GM23338 (cell line): ENCODE results near the gene ARID1B. TPM values are rescaled to one million over a fixed set of nuclear protein-coding genes. Genes with fewer than 3 reads are reported as not detected.

Experiments
- ATAC-seq: fragments of 200-7000 bp; cut with Tn5 transposase; 3 replicates; pipeline ENCODE4 v1.9.1; 2020
- DNase-seq: peaks from one replicate; pipeline ENCODE4 v3.0.0-alpha.2; 2015; ENCODE audit warnings: low spot score
- H2AFZ ChIP-seq: fragments of 200-600 bp; sonication (generic); 2 replicates; pipeline ENCODE4 v1.8.0; 2016; ENCODE audit warnings: antibody characterized with exemption, mild to moderate bottlenecking, moderate library complexity
- H3F3A ChIP-seq: fragments of 200-600 bp; sonication (generic); replicated peaks from 2 replicates; pipeline ENCODE4 v1.8.0; 2017; ENCODE audit warnings: antibody characterized with exemption, mixed run types, low read depth
- H3K27ac ChIP-seq: fragments of 200-600 bp; sonication (generic); 2 replicates; pipeline ENCODE4 v1.6.1; 2016; ENCODE audit warnings: low read depth
- H3K27me3 ChIP-seq: fragments of 200-600 bp; sonication (generic); 2 replicates; pipeline ENCODE4 v1.8.0; 2016; ENCODE audit warnings: mild to moderate bottlenecking, mixed run types, moderate library complexity; ENCODE audit not compliant: insufficient read depth
- H3K36me3 ChIP-seq: fragments of 200-600 bp; sonication (generic); 2 replicates; pipeline ENCODE4 v1.8.0; 2016; ENCODE audit warnings: mild to moderate bottlenecking; ENCODE audit not compliant: insufficient read depth
- H3K4me1 ChIP-seq: fragments of 200-600 bp; sonication (generic); 2 replicates; pipeline ENCODE4 v1.8.0; 2016; ENCODE audit warnings: mild to moderate bottlenecking, moderate library complexity; ENCODE audit not compliant: insufficient read depth
- H3K4me2 ChIP-seq: fragments of 200-600 bp; sonication (generic); 2 replicates; pipeline ENCODE4 v1.7.1; 2017; ENCODE audit warnings: mixed run types
- H3K4me3 ChIP-seq: fragments of 200-600 bp; sonication (generic); 2 replicates; pipeline ENCODE4 v1.6.1; 2016; ENCODE audit warnings: mixed run types
- H3K79me2 ChIP-seq: fragments of 200-600 bp; sonication (generic); replicated peaks from 2 replicates; pipeline ENCODE4 v1.8.0; 2017; ENCODE audit warnings: mild to moderate bottlenecking; ENCODE audit not compliant: insufficient read depth
- H3K9me2 ChIP-seq: fragments of 200-600 bp; sonication (generic); 2 replicates; pipeline ENCODE4 v1.8.0; 2017; ENCODE audit not compliant: insufficient read depth
- H4K20me1 ChIP-seq: fragments of 200-600 bp; sonication (generic); replicated peaks from 2 replicates; pipeline ENCODE4 v1.8.0; 2017; ENCODE audit warnings: mild to moderate bottlenecking; ENCODE audit not compliant: insufficient read depth
- H3K27ac Mint-ChIP-seq: 2 replicates; pipeline ENCODE4 v1.8.0; 2020; ENCODE audit warnings: inconsistent platforms, mild to moderate bottlenecking, moderate library complexity, mixed read lengths
- H3K27me3 Mint-ChIP-seq: 3 replicates; pipeline ENCODE4 v1.8.0; 2022; ENCODE audit warnings: low read depth, mild to moderate bottlenecking, moderate library complexity, mixed read lengths, inconsistent platforms; ENCODE audit not compliant: insufficient read depth, poor library complexity
- H3K36me3 Mint-ChIP-seq: 3 replicates; pipeline ENCODE4 v1.8.0; 2021; ENCODE audit warnings: low read depth, mild to moderate bottlenecking, inconsistent platforms, moderate library complexity, mixed read lengths
- H3K4me1 Mint-ChIP-seq: 3 replicates; pipeline ENCODE4 v1.8.0; 2020; ENCODE audit warnings: mild to moderate bottlenecking, inconsistent platforms, mixed read lengths
- H3K4me3 Mint-ChIP-seq: 3 replicates; pipeline ENCODE4 v1.8.0; 2021; ENCODE audit warnings: moderate library complexity, mild to moderate bottlenecking, inconsistent platforms, mixed read lengths
- H3K9me3 Mint-ChIP-seq: 3 replicates; pipeline ENCODE4 v1.8.0; 2020; ENCODE audit warnings: moderate library complexity, mild to moderate bottlenecking, inconsistent platforms, mixed read lengths
- CTCF ChIP-seq, 2 experiments: fragments of 200-600 bp in 1 of 2; sonication (generic) in 1 of 2; conservative IDR thresholded peaks; 2 replicates each; pipeline versions ENCODE4 v1.5.1 to v1.6.1; 2016 to 2017; ENCODE audit warnings: antibody characterized with exemption in 2 of 2, low read depth in 2 of 2, mild to moderate bottlenecking in 2 of 2, moderate library complexity in 1 of 2
- EZH2 ChIP-seq: fragments of 200-600 bp; sonication (generic); IDR thresholded peaks from one replicate; pipeline ENCODE4 v1.8.0; 2017; ENCODE audit warnings: antibody characterized with exemption, mild to moderate bottlenecking, low read depth; ENCODE audit not compliant: unreplicated experiment
- EZH2phosphoT487 ChIP-seq: fragments of 200-600 bp; sonication (generic); IDR thresholded peaks from one replicate; pipeline ENCODE4 v1.8.1; 2018; ENCODE audit warnings: antibody characterized with exemption; ENCODE audit not compliant: unreplicated experiment
- JUNB ChIP-seq: IDR thresholded peaks from one replicate; pipeline ENCODE4 v1.6.1; 2016; ENCODE audit warnings: antibody characterized with exemption; ENCODE audit not compliant: unreplicated experiment
- POLR2AphosphoS5 ChIP-seq: IDR thresholded peaks from 2 replicates; pipeline ENCODE4 v1.6.1; 2016; ENCODE audit warnings: antibody characterized with exemption, low read depth
- ZNF331 ChIP-seq: fragments of 250-450 bp; sonication (Bioruptor Pico); IDR thresholded peaks from 2 replicates; pipeline ENCODE4 v1.5.0; 2020; ENCODE audit warnings: low read depth, mild to moderate bottlenecking, moderate library complexity
- ZNF462 ChIP-seq: fragments of 250-450 bp; sonication (Bioruptor Pico); IDR thresholded peaks from 2 replicates; pipeline ENCODE4 v1.5.0; 2020; ENCODE audit warnings: mild to moderate bottlenecking, moderate library complexity
- polyA plus RNA-seq: library from polyadenylated mRNA; unstranded; fragments of >200 nt; fragmentation: Nextera tagmentation; extraction: Ambion mirVana; gene quantifications from 2 replicates; pipeline ENCODE4 v1.2.1, GENCODE V29; 2016
- total RNA-seq: library from RNA; depleted of rRNA; stranded (reverse); fragments of >200 nt; shearing (Covaris generic); gene quantifications from 2 replicates; pipeline ENCODE4 v1.2.3, GENCODE V29; 2014
- TF ChIP-seq, protein P1 (sequence below): IDR thresholded peaks from one replicate; pipeline ENCODE4 v1.6.1; 2018; ENCODE audit warnings: antibody characterized with exemption; ENCODE audit not compliant: unreplicated experiment
- TF ChIP-seq, protein P2 (sequence below): IDR thresholded peaks from 2 replicates; pipeline ENCODE4 v1.6.1; 2016; ENCODE audit warnings: antibody characterized with exemption

ARID1B gene
- total and polyA plus RNA-seq, 2 experiments from 2014 or later, result 59.3 to 72.2 TPM

GRCh38 chr6:157158456-157158855 lies 381.3 kb downstream of the ARID1B start:
- no peaks in the 10 kb centered on the region; the same call in 1 of the 2 replicates for H3F3A ChIP-seq
- H3K27ac ChIP-seq, result 0 out of 2 replicates have a peak overlapping the region, but pooled peaks have one; percentile 5
- no peak overlapping the region for H3K4me2 ChIP-seq
- Mint-ChIP-seq H3K4me1 (peaks cover 53% of the 10 kb centered on the region), H3K27me3 (peaks cover 11% of the 10 kb centered on the region), H3K36me3 (no peaks in the 10 kb centered on the region), H3K4me3 (no peak overlapping the region), H3K27ac (no peak overlapping the region), H3K9me3 (no peaks in the 10 kb centered on the region)
- H4K20me1 ChIP-seq, result peaks cover 4% of the 10 kb centered on the region; the same call in 1 of the 2 replicates
- peaks cover 46% of the 10 kb centered on the region for H3K4me1 ChIP-seq
- H2AFZ ChIP-seq, result no peak overlapping the region
- peak; percentile 10; the same call in 2 of the 3 replicates for ATAC-seq
- H3K27me3 ChIP-seq, result no peaks in the 10 kb centered on the region
- H3K9me2 ChIP-seq, result no peaks in the 10 kb centered on the region
- H3K4me3 ChIP-seq, result no peak overlapping the region
- DNase-seq, result no peak
- TF ChIP-seq, protein P1, sequence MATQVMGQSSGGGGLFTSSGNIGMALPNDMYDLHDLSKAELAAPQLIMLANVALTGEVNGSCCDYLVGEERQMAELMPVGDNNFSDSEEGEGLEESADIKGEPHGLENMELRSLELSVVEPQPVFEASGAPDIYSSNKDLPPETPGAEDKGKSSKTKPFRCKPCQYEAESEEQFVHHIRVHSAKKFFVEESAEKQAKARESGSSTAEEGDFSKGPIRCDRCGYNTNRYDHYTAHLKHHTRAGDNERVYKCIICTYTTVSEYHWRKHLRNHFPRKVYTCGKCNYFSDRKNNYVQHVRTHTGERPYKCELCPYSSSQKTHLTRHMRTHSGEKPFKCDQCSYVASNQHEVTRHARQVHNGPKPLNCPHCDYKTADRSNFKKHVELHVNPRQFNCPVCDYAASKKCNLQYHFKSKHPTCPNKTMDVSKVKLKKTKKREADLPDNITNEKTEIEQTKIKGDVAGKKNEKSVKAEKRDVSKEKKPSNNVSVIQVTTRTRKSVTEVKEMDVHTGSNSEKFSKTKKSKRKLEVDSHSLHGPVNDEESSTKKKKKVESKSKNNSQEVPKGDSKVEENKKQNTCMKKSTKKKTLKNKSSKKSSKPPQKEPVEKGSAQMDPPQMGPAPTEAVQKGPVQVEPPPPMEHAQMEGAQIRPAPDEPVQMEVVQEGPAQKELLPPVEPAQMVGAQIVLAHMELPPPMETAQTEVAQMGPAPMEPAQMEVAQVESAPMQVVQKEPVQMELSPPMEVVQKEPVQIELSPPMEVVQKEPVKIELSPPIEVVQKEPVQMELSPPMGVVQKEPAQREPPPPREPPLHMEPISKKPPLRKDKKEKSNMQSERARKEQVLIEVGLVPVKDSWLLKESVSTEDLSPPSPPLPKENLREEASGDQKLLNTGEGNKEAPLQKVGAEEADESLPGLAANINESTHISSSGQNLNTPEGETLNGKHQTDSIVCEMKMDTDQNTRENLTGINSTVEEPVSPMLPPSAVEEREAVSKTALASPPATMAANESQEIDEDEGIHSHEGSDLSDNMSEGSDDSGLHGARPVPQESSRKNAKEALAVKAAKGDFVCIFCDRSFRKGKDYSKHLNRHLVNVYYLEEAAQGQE, result no peak
- no peak for TF ChIP-seq EZH2
- TF ChIP-seq, protein P2, sequence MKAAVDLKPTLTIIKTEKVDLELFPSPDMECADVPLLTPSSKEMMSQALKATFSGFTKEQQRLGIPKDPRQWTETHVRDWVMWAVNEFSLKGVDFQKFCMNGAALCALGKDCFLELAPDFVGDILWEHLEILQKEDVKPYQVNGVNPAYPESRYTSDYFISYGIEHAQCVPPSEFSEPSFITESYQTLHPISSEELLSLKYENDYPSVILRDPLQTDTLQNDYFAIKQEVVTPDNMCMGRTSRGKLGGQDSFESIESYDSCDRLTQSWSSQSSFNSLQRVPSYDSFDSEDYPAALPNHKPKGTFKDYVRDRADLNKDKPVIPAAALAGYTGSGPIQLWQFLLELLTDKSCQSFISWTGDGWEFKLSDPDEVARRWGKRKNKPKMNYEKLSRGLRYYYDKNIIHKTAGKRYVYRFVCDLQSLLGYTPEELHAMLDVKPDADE, result no peak
- TF ChIP-seq ZNF462, result no peak
- no peak for TF ChIP-seq POLR2AphosphoS5
- no peak for TF ChIP-seq ZNF331
- no peak for TF ChIP-seq JUNB
- no peak for TF ChIP-seq CTCF (conservative IDR thresholded peaks at IDR 0.05; ENCODE audit: low read depth in 2 of 2)
- no peak for TF ChIP-seq EZH2phosphoT487
- H3K79me2 ChIP-seq, result no peaks in the 10 kb centered on the region; the same call in 1 of the 2 replicates
- H3K36me3 ChIP-seq, result no peaks in the 10 kb centered on the region
